ENCODE measurements around the gene MYZAP.

The MYZAP gene, protein sequence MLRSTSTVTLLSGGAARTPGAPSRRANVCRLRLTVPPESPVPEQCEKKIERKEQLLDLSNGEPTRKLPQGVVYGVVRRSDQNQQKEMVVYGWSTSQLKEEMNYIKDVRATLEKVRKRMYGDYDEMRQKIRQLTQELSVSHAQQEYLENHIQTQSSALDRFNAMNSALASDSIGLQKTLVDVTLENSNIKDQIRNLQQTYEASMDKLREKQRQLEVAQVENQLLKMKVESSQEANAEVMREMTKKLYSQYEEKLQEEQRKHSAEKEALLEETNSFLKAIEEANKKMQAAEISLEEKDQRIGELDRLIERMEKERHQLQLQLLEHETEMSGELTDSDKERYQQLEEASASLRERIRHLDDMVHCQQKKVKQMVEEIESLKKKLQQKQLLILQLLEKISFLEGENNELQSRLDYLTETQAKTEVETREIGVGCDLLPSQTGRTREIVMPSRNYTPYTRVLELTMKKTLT

DNA sequence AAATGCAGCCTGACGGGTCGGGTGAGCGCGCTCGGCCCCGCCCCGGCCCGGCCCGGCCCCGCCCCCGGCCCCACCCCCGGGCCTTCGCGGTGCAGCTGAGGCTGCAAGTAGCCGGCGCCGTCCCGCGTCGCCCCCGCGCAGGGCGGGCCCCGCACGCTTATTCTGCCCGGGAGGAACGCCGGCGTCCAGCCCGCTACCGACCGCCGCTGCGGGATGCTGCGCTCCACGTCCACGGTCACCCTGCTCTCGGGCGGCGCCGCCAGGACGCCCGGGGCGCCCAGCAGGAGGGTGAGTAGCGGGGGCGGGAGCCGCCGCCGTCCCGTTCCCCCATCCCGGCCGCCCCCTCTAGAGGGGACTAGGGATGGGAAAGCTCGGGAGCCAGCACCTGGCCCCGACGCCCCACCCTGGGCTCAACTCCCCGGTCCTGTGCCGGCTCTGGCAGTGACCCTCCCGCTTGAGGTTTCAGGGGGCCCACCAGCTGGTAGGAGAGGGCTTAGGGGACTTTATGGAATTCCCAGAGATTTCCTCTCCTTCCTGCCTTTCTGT, at the start of gene MYZAP:
Gene MYZAP (plus strand): TSS at position 83 of the 546 bp plus-strand sequence. CDS start 131 bp downstream, at position 214.
- peak within 1 kb of the TSS; percentile 53 to 80 for H3K9ac ChIP-seq (ENCODE audit: low read depth in 1 of 2, low read length in 2 of 2)
- peak within 1 kb of the TSS; percentile 74 to 75 for H3K4me3 ChIP-seq (ENCODE audit: low read length in 2 of 2)
- peak within 1 kb of the TSS; percentile 69 to 76 for H3K27ac ChIP-seq (ENCODE audit: low read depth in 2 of 2, low read length in 2 of 2)
- H3K4me1 ChIP-seq (ENCODE audit: control insufficient read depth in 2 of 2, insufficient read depth in 2 of 2, low read length in 2 of 2): peaks cover 16 to 53% of the 10 kb centered on the region in 2 donors
- H3K27me3 ChIP-seq (ENCODE audit: control insufficient read depth in 2 of 2, insufficient read depth in 2 of 2, low read length in 2 of 2): no peaks in the 10 kb centered on the region
- H3K9me3 ChIP-seq (ENCODE audit: control insufficient read depth in 2 of 2, low read length in 2 of 2): no peaks in the 10 kb centered on the region
- H3K36me3 ChIP-seq (ENCODE audit: control insufficient read depth in 2 of 2, insufficient read depth in 2 of 2, low read length in 2 of 2): no peaks in the 10 kb centered on the region

DNA sequence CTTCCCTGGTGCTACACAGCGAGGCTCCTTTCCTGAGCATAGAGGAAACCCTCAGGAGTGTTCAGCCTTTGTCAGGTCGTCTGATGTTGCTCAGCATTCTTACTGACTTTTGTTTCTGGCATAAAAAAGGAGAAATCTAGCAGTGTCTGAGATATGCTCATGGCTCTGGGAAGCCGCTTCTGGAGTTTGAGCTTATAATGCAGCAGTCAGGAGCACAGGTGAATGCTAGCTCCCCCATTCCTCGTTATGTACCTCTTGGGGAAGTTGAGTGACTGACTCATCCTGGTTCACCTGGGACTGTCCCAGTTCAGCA, 49.2 kb upstream of the MYZAP start:
- H3K4me3 ChIP-seq (ENCODE audit: low read length in 2 of 2): no peak overlapping the region
- H3K36me3 ChIP-seq (ENCODE audit: control insufficient read depth in 2 of 2, insufficient read depth in 2 of 2, low read length in 2 of 2): no peaks in the 10 kb centered on the region
- H3K9ac ChIP-seq (ENCODE audit: low read depth in 1 of 2, low read length in 2 of 2): no peak overlapping the region
- H3K27ac ChIP-seq (ENCODE audit: low read depth in 2 of 2, low read length in 2 of 2): no peak overlapping the region
- H3K9me3 ChIP-seq (ENCODE audit: control insufficient read depth in 2 of 2, low read length in 2 of 2): no peaks in the 10 kb centered on the region
- H3K4me1 ChIP-seq (ENCODE audit: control insufficient read depth in 2 of 2, insufficient read depth in 2 of 2, low read length in 2 of 2): peaks cover 2 to 7% of the 10 kb centered on the region in 2 donors
- H3K27me3 ChIP-seq (ENCODE audit: control insufficient read depth in 2 of 2, insufficient read depth in 2 of 2, low read length in 2 of 2): no peaks in the 10 kb centered on the region

DNA sequence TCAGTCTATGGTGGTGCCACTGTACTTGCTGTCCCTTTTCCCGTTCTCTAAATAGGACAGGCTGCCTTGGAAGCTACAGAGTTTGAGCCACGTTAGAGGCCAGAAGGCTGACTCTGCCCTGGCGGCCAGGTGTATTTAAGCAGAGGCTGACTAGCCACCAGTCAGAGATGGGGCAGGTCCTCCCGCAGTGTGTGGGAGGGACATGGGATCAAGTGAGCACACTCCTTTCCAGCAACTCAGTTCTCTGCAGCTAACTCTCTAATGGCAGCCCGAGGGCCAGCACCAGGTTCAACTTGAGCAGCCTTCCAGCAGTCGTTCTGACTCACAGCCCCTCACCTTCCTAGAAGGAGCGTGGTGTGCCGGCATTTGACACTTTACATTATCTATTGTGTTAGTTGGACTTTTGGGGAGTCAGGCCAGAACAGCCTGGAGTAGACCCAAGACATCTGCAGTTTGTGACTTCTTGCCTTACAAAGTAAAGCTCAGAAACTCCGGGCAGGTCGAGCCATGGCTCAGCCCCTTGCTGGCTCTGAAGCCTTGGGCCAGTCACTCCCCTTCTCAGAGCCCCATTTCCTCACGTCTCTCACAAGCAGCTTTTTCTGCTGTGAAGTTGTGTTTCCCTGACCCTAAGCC, 46.7 kb upstream of the MYZAP start:
- Histone ChIP-seq H3K9ac (ENCODE audit: low read depth in 1 of 2, low read length in 2 of 2) (no peak overlapping the region), H3K4me1 (ENCODE audit: control insufficient read depth in 2 of 2, insufficient read depth in 2 of 2, low read length in 2 of 2) (peaks cover 9 to 20% of the 10 kb centered on the region in 2 donors), H3K27me3 (ENCODE audit: control insufficient read depth in 2 of 2, insufficient read depth in 2 of 2, low read length in 2 of 2) (no peaks in the 10 kb centered on the region), H3K4me3 (ENCODE audit: low read length in 2 of 2) (no peak overlapping the region), H3K36me3 (ENCODE audit: control insufficient read depth in 2 of 2, insufficient read depth in 2 of 2, low read length in 2 of 2) (no peaks in the 10 kb centered on the region), H3K9me3 (ENCODE audit: control insufficient read depth in 2 of 2, low read length in 2 of 2) (no peaks in the 10 kb centered on the region), H3K27ac (ENCODE audit: low read depth in 2 of 2, low read length in 2 of 2) (no peak overlapping the region)

DNA sequence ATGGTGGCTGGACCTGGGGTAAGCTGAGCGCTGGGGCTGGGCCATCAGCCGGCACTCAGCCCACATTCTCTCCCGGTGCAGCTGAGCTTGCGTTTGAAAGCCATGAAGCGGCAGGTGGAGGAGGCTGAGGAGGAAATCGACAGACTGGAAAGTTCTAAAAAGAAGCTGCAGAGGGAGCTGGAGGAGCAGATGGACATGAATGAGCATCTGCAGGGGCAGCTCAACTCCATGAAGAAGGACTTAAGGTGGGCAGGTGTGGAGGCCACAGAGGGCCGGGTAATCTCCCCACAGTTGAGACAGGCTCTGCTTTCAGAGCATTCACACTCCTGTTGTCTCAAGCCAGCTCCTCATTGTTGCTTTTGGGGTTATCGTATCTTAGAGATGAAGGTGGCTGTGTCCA, 45.7 kb upstream of the MYZAP start:
- H3K9ac ChIP-seq (ENCODE audit: low read depth in 1 of 2, low read length in 2 of 2): no peak overlapping the region
- H3K36me3 ChIP-seq (ENCODE audit: control insufficient read depth in 2 of 2, insufficient read depth in 2 of 2, low read length in 2 of 2): no peaks in the 10 kb centered on the region
- no peaks in the 10 kb centered on the region for H3K27me3 ChIP-seq (ENCODE audit: control insufficient read depth in 2 of 2, insufficient read depth in 2 of 2, low read length in 2 of 2)
- no peaks in the 10 kb centered on the region for H3K9me3 ChIP-seq (ENCODE audit: control insufficient read depth in 2 of 2, low read length in 2 of 2)
- H3K4me1 ChIP-seq (ENCODE audit: control insufficient read depth in 2 of 2, insufficient read depth in 2 of 2, low read length in 2 of 2): peaks cover 9 to 25% of the 10 kb centered on the region in 2 donors
- no peak overlapping the region for H3K27ac ChIP-seq (ENCODE audit: low read depth in 2 of 2, low read length in 2 of 2)
- H3K4me3 ChIP-seq (ENCODE audit: low read length in 2 of 2): no peak overlapping the region

DNA sequence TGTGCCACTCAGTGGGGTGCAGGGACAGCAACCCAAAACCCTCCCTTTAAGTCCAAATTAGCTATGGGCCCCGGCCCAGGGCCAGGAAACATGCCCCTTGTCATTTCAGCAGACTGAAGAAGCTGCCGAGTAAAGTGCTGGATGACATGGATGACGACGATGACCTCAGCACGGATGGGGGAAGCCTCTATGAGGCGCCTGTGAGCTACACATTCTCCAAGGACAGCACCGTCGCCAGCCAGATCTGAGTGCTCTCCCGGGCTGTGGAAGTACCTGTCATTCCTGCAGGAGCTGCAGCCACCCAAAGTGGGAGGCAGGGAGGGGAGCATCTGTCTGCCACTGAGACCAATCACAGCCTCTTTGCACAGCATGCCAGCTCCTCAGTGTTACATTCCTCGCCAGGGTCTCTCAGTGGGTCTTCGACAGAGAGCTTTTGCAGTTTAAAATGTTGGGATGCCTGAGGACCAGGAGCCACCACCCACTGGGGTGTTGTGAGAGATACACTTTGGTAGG, 44.4 kb upstream of the MYZAP start:
- H3K27me3 ChIP-seq (ENCODE audit: control insufficient read depth in 2 of 2, insufficient read depth in 2 of 2, low read length in 2 of 2): no peaks in the 10 kb centered on the region
- no peak overlapping the region for H3K4me3 ChIP-seq (ENCODE audit: low read length in 2 of 2)
- no peaks in the 10 kb centered on the region for H3K9me3 ChIP-seq (ENCODE audit: control insufficient read depth in 2 of 2, low read length in 2 of 2)
- H3K9ac ChIP-seq (ENCODE audit: low read depth in 1 of 2, low read length in 2 of 2): no peak overlapping the region
- H3K27ac ChIP-seq (ENCODE audit: low read depth in 2 of 2, low read length in 2 of 2): no peak overlapping the region
- peaks cover 9 to 24% of the 10 kb centered on the region in 2 donors for H3K4me1 ChIP-seq (ENCODE audit: control insufficient read depth in 2 of 2, insufficient read depth in 2 of 2, low read length in 2 of 2)
- H3K36me3 ChIP-seq (ENCODE audit: control insufficient read depth in 2 of 2, insufficient read depth in 2 of 2, low read length in 2 of 2): no peaks in the 10 kb centered on the region

DNA sequence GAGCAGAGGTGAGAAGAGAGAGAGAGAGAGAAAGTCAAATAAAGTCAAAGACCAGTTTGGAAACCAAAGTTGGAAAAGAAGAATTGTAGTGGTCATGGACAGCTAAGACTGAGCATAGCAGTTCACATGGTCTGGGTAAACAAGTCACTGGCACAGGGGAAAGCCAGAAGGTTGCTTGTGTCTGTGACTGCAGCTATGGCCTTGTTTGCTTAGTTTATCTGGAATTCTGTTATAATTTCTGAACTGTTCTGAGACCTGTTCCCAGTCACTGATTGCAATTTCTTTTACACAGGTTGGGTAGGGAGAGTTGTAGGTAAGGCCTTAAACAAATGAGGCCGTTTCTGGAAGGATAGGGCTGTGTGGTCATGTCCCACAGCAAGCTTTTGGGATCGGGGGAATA, 43.4 kb upstream of the MYZAP start:
- Histone ChIP-seq H3K9me3 (ENCODE audit: control insufficient read depth in 2 of 2, low read length in 2 of 2) (no peaks in the 10 kb centered on the region), H3K27ac (ENCODE audit: low read depth in 2 of 2, low read length in 2 of 2) (peak overlapping the region; percentile 53 to 85), H3K9ac (ENCODE audit: low read depth in 1 of 2, low read length in 2 of 2) (peak overlapping the region in 1 of 2 donors; percentile 42), H3K4me1 (ENCODE audit: control insufficient read depth in 2 of 2, insufficient read depth in 2 of 2, low read length in 2 of 2) (peaks cover 9 to 24% of the 10 kb centered on the region in 2 donors), H3K4me3 (ENCODE audit: low read length in 2 of 2) (no peak overlapping the region), H3K27me3 (ENCODE audit: control insufficient read depth in 2 of 2, insufficient read depth in 2 of 2, low read length in 2 of 2) (no peaks in the 10 kb centered on the region), H3K36me3 (ENCODE audit: control insufficient read depth in 2 of 2, insufficient read depth in 2 of 2, low read length in 2 of 2) (no peaks in the 10 kb centered on the region)

DNA sequence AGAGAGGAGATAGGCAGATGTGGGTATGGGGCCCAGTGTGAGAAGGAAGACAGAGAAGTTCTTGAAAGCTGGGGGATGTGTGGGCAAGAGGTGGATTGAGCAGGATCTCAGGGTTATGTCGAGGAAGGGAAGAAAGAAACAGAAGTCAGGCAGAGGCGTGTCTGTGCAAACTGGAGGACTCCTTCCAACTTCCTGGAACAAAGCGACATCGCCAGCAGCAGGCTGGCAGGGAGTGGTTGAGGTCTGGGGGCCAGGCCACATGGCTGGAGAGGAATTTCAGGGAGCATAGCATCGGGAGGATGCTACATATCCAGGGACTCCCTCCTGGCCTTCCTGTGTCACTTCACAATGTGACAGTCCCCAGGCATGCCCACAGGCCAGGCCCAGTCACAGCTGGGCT, 42.9 kb upstream of the MYZAP start:
- no peak overlapping the region for H3K4me3 ChIP-seq (ENCODE audit: low read length in 2 of 2)
- no peaks in the 10 kb centered on the region for H3K36me3 ChIP-seq (ENCODE audit: control insufficient read depth in 2 of 2, insufficient read depth in 2 of 2, low read length in 2 of 2)
- peak overlapping the region in 1 of 2 donors; percentile 42 for H3K9ac ChIP-seq (ENCODE audit: low read depth in 1 of 2, low read length in 2 of 2)
- peak overlapping the region; percentile 53 to 85 for H3K27ac ChIP-seq (ENCODE audit: low read depth in 2 of 2, low read length in 2 of 2)
- H3K9me3 ChIP-seq (ENCODE audit: control insufficient read depth in 2 of 2, low read length in 2 of 2): no peaks in the 10 kb centered on the region
- H3K27me3 ChIP-seq (ENCODE audit: control insufficient read depth in 2 of 2, insufficient read depth in 2 of 2, low read length in 2 of 2): no peaks in the 10 kb centered on the region
- peaks cover 9 to 24% of the 10 kb centered on the region in 2 donors for H3K4me1 ChIP-seq (ENCODE audit: control insufficient read depth in 2 of 2, insufficient read depth in 2 of 2, low read length in 2 of 2)

DNA sequence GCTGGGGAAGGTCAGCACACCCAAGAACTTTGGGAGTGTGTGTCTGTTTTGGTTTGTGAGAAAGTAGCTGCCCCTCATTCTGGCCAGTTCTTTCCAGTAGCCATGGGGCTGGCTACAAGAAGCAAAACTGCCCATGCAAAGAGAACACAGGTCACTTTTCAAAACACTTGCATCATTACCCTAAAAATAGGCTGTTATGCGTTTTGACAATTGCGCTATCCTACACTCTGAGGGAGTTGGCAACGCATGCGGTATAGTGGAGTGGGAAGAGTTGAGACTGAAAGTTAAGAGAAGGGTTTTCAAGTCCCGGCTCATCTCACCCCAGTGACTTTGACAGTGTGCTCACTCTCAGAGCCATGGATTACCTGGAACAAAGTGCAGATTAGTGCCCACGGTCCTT, 41.8 kb upstream of the MYZAP start:
- no peaks in the 10 kb centered on the region for H3K36me3 ChIP-seq (ENCODE audit: control insufficient read depth in 2 of 2, insufficient read depth in 2 of 2, low read length in 2 of 2)
- H3K9ac ChIP-seq (ENCODE audit: low read depth in 1 of 2, low read length in 2 of 2): no peak overlapping the region
- H3K27me3 ChIP-seq (ENCODE audit: control insufficient read depth in 2 of 2, insufficient read depth in 2 of 2, low read length in 2 of 2): no peaks in the 10 kb centered on the region
- H3K27ac ChIP-seq (ENCODE audit: low read depth in 2 of 2, low read length in 2 of 2): no peak overlapping the region
- H3K4me1 ChIP-seq (ENCODE audit: control insufficient read depth in 2 of 2, insufficient read depth in 2 of 2, low read length in 2 of 2): peaks cover 9 to 24% of the 10 kb centered on the region in 2 donors
- no peaks in the 10 kb centered on the region for H3K9me3 ChIP-seq (ENCODE audit: control insufficient read depth in 2 of 2, low read length in 2 of 2)
- H3K4me3 ChIP-seq (ENCODE audit: low read length in 2 of 2): no peak overlapping the region

DNA sequence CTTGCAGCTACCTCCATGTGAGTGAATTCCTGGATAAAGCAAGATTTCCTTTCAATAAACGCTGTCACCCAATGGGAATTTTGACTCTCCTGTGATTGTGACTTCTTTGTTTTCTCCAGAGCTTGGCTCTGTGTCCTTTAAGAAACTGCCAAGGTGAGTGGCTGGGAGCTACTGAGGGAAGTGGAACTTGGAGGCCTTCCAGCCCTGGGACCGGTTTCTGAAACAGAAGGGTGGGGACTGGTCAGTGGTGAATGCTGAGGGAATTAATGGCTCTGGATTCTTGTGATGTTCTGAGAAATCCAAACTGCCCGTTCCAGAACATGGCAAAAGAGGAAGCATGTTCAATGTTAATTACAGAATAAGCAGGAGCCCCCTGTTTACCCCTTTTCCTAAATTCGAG, 41.1 kb upstream of the MYZAP start:
- Histone ChIP-seq H3K4me1 (ENCODE audit: control insufficient read depth in 2 of 2, insufficient read depth in 2 of 2, low read length in 2 of 2) (peaks cover 9 to 24% of the 10 kb centered on the region in 2 donors), H3K4me3 (ENCODE audit: low read length in 2 of 2) (no peak overlapping the region), H3K36me3 (ENCODE audit: control insufficient read depth in 2 of 2, insufficient read depth in 2 of 2, low read length in 2 of 2) (no peaks in the 10 kb centered on the region), H3K27ac (ENCODE audit: low read depth in 2 of 2, low read length in 2 of 2) (peak overlapping the region in 1 of 2 donors; percentile 2), H3K9me3 (ENCODE audit: control insufficient read depth in 2 of 2, low read length in 2 of 2) (no peaks in the 10 kb centered on the region), H3K9ac (ENCODE audit: low read depth in 1 of 2, low read length in 2 of 2) (no peak overlapping the region), H3K27me3 (ENCODE audit: control insufficient read depth in 2 of 2, insufficient read depth in 2 of 2, low read length in 2 of 2) (no peaks in the 10 kb centered on the region)

All from mucosa of rectum (tissue), 2 donors.